ENCODE measurements around the gene SIGMAR1.

SIGMAR1 gene

DNA sequence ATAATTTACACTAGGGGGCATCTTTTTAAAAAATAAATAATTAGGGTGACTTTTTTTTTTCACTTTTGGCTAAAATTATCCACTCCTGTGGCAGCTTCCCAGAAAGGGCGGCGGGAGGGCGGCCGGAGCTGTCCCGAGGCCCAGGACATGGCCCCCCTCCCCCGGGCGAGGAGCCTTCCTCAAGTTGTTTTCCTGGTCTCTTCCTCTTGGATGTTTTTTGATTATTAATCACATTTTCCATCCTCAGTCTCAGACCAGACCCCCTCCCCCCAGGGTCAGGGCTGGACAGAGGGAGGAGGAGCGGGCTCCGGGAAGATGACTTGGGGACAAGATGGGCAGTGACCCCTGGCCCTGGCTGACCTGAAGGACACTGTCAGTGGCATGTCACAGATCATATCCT lies 43.4 kb downstream of the SIGMAR1 start:
- no peaks in the 10 kb centered on the region for H3K79me1 ChIP-seq (ENCODE audit: low read length)
- no peaks in the 10 kb centered on the region for H3K36me3 ChIP-seq (ENCODE audit: control insufficient read depth in 1 of 2, insufficient read depth in 2 of 2, low read length in 2 of 2)
- no CpG with 5 or more reads among the region's 9 CpGs for WGBS (ENCODE audit: extremely low coverage, insufficient coverage, insufficient read length)
- no peak overlapping the region for H4K12ac ChIP-seq (ENCODE audit: low read depth, low read length)
- no peak overlapping the region for H4K91ac ChIP-seq (ENCODE audit: low read depth, low read length)
- peaks cover 4% of the 10 kb centered on the region for H3K9me3 ChIP-seq (ENCODE audit: insufficient read depth, low read depth, low read length)
- H3K18ac ChIP-seq (ENCODE audit: low read length) = no peak overlapping the region
- no peak overlapping the region for H3K4me3 ChIP-seq (ENCODE audit: low read depth, low read length)
- peaks cover 12 to 14% of the 10 kb centered on the region in 2 experiments for H3K4me1 ChIP-seq (ENCODE audit: control insufficient read depth in 1 of 2, insufficient read depth in 2 of 2, low read length in 2 of 2)
- H4K8ac ChIP-seq (ENCODE audit: low read depth, low read length) = no peak overlapping the region
- H2AK5ac ChIP-seq (ENCODE audit: low read length) = no peak overlapping the region
- H3K27me3 ChIP-seq (ENCODE audit: insufficient read depth, low read length) = peaks cover 39% of the 10 kb centered on the region
- H2AFZ ChIP-seq (ENCODE audit: insufficient read depth, low read length, poor library complexity) = no peak overlapping the region
- no peaks in the 10 kb centered on the region for H3K79me2 ChIP-seq (ENCODE audit: control insufficient read depth, insufficient read depth, low read length, poor library complexity)
- no peak overlapping the region for H2BK5ac ChIP-seq (ENCODE audit: low read depth, low read length, poor library complexity)
- H3K4ac ChIP-seq (ENCODE audit: low read depth, low read length) = no peak overlapping the region
- H3K27ac ChIP-seq (ENCODE audit: low read depth, low read length) = no peak overlapping the region
- H2BK12ac ChIP-seq (ENCODE audit: low read length) = no peak overlapping the region
- no peak overlapping the region for H2BK120ac ChIP-seq (ENCODE audit: insufficient read depth, low read length, poor library complexity)
- H3K14ac ChIP-seq (ENCODE audit: low read length) = no peak overlapping the region
- no peak overlapping the region for H3K23ac ChIP-seq (ENCODE audit: low read length)
- no peak for DNase-seq
- no peak overlapping the region for H3K9ac ChIP-seq (ENCODE audit: low read length)
- H3K4me2 ChIP-seq (ENCODE audit: low read length) = no peak overlapping the region

DNA sequence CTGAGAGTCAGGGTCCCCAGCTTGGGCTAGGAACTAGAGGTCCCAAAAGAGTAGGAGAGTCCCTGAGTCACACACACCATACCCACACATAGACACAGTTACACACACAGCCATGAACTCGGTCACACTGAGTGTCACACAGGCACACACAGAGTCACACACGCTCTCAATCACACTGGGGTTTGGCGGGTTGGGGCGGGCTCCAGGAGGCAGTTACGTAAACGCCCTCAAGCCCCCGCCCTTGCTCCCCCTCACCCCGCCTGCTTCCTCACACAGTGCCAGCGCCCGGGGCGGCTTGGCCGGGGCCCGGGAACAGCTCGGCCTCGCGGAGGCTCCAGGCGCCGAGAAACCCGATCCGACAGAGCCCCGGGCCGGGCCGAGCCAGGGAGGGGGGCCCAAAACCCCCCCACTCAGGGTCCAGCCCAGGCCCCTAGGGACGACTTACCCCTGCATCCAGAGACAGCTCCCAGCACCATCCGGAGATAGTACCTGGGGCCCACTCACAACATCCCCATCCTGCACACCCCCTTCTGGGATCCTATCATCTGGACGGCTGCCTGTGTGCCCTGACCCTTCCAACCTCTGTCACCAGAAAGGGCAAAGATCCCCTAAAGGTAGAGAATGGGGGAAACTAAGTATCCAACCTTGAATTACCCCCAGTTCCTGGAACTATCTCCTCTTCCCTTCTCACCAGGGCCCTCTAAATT lies 44.5 kb downstream of the SIGMAR1 start:
- Histone ChIP-seq H3K14ac (ENCODE audit: low read length) (no peak overlapping the region), H3K23ac (ENCODE audit: low read length) (no peak overlapping the region), H2BK5ac (ENCODE audit: low read depth, low read length, poor library complexity) (no peak overlapping the region), H2BK120ac (ENCODE audit: insufficient read depth, low read length, poor library complexity) (no peak overlapping the region), H3K79me2 (ENCODE audit: control insufficient read depth, insufficient read depth, low read length, poor library complexity) (no peaks in the 10 kb centered on the region), H3K4ac (ENCODE audit: low read depth, low read length) (no peak overlapping the region), H3K4me2 (ENCODE audit: low read length) (peak overlapping the region; percentile 9), H3K79me1 (ENCODE audit: low read length) (no peaks in the 10 kb centered on the region), H3K4me3 (ENCODE audit: low read depth, low read length) (no peak overlapping the region), H3K27me3 (ENCODE audit: insufficient read depth, low read length) (peaks cover 51% of the 10 kb centered on the region), H3K4me1 (ENCODE audit: control insufficient read depth in 1 of 2, insufficient read depth in 2 of 2, low read length in 2 of 2) (peaks cover 12 to 14% of the 10 kb centered on the region in 2 experiments), H3K36me3 (ENCODE audit: control insufficient read depth in 1 of 2, insufficient read depth in 2 of 2, low read length in 2 of 2) (no peaks in the 10 kb centered on the region), H2AK5ac (ENCODE audit: low read length) (no peak overlapping the region), H3K27ac (ENCODE audit: low read depth, low read length) (no peak overlapping the region), H4K12ac (ENCODE audit: low read depth, low read length) (no peak overlapping the region), H4K91ac (ENCODE audit: low read depth, low read length) (no peak overlapping the region), H3K9ac (ENCODE audit: low read length) (no peak overlapping the region), H3K18ac (ENCODE audit: low read length) (no peak overlapping the region), H3K9me3 (ENCODE audit: insufficient read depth, low read depth, low read length) (peaks cover 6% of the 10 kb centered on the region), H2AFZ (ENCODE audit: insufficient read depth, low read length, poor library complexity) (no peak overlapping the region), H4K8ac (ENCODE audit: low read depth, low read length) (no peak overlapping the region), H2BK12ac (ENCODE audit: low read length) (no peak overlapping the region)
- WGBS (ENCODE audit: extremely low coverage, insufficient coverage, insufficient read length) = no CpG with 5 or more reads among the region's 26 CpGs
- DNase-seq = no peak

DNA sequence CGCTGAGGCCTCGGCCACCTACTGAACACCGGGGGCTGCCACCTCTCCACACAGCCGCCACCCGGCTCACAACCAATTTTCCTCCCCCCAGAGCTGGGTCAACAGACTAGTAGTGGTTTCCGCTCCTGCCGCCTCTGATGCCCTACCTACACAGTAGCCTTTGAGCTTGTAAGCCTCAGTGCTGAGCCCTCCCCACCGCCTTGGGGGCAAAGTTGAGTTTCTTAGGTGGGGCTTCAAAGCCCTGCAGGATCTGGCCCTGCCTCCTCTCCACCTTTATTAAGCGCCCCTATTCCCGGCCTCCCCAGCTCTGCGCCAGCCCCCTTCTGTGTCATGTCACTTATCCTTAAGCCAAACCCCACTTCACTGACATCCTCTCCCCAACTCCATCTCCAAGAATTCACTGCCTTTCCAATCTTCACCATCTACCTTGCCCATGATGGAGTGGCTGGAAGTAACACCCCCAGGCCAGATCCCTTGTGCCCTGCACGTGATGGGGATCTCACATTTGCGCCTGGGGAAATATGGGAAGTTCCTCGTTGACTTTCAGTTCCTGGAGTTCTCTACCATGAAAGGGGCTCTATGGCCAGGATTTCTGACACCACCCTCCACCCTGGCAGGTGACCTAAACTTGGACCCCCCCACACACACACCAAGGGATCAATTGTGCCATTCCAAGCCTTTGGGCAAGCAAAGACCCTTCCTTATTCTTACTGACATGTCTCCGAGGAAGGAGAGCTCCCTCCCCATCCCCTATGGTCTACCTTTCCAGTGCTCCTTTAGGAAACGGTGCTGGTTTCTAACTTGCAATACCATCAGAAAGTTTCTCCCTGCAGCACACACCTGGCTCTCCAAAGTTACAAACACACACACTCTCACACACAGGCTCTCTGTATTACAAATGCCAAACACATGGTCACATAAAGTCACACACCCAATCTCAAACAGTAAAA lies 45.4 kb downstream of the SIGMAR1 start:
- Histone ChIP-seq H2AK5ac (ENCODE audit: low read length) (no peak overlapping the region), H4K8ac (ENCODE audit: low read depth, low read length) (no peak overlapping the region), H3K27ac (ENCODE audit: low read depth, low read length) (no peak overlapping the region), H4K91ac (ENCODE audit: low read depth, low read length) (no peak overlapping the region), H3K18ac (ENCODE audit: low read length) (no peak overlapping the region), H2AFZ (ENCODE audit: insufficient read depth, low read length, poor library complexity) (no peak overlapping the region), H3K23ac (ENCODE audit: low read length) (no peak overlapping the region), H4K12ac (ENCODE audit: low read depth, low read length) (no peak overlapping the region), H3K4me1 (ENCODE audit: control insufficient read depth in 1 of 2, insufficient read depth in 2 of 2, low read length in 2 of 2) (peaks cover 12 to 14% of the 10 kb centered on the region in 2 experiments), H3K4ac (ENCODE audit: low read depth, low read length) (no peak overlapping the region), H3K9me3 (ENCODE audit: insufficient read depth, low read depth, low read length) (peaks cover 6% of the 10 kb centered on the region), H2BK5ac (ENCODE audit: low read depth, low read length, poor library complexity) (no peak overlapping the region), H3K9ac (ENCODE audit: low read length) (no peak overlapping the region), H3K4me2 (ENCODE audit: low read length) (no peak overlapping the region), H2BK120ac (ENCODE audit: insufficient read depth, low read length, poor library complexity) (no peak overlapping the region), H3K14ac (ENCODE audit: low read length) (no peak overlapping the region), H3K79me2 (ENCODE audit: control insufficient read depth, insufficient read depth, low read length, poor library complexity) (no peaks in the 10 kb centered on the region), H3K79me1 (ENCODE audit: low read length) (no peaks in the 10 kb centered on the region), H3K27me3 (ENCODE audit: insufficient read depth, low read length) (peaks cover 59% of the 10 kb centered on the region), H3K36me3 (ENCODE audit: control insufficient read depth in 1 of 2, insufficient read depth in 2 of 2, low read length in 2 of 2) (no peaks in the 10 kb centered on the region), H2BK12ac (ENCODE audit: low read length) (no peak overlapping the region), H3K4me3 (ENCODE audit: low read depth, low read length) (no peak overlapping the region)
- WGBS (ENCODE audit: extremely low coverage, insufficient coverage, insufficient read length) = no CpG with 5 or more reads among the region's 16 CpGs
- DNase-seq = no peak

DNA sequence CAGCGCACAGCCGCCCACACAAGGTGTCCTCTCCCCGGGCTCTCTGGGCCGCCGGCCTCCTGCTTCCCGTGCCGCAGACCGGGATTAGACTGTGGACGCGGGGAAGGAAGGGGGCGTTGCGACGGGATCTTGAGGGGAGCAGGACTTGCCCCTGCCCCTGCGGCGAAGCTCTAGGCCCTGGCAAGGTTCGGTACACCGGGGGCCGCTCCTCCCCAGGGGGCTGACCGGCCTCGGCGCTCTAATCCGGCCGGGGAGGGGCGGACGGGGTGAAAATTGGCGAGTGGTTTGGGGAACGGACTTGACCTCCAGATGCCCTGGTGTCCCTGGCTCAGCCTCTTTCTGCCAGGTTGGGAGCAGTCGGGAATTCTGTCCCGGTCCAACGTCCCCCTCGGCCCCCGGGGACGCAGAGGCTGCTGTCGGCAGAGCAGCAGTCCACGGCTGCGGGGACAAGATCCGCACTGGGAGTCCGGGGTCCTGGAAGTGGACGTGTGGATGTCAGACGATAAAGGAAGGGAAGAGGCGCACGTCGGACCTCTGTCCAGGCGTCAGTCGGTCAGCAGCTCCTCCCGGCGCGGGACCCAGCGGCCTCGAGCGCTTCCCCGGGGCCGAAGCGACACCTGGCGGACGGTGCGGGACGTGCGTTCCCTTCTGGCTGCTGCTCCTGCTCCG lies 46.2 kb downstream of the SIGMAR1 start:
- Histone ChIP-seq H3K27me3 (ENCODE audit: insufficient read depth, low read length) (peaks cover 67% of the 10 kb centered on the region), H4K91ac (ENCODE audit: low read depth, low read length) (no peak overlapping the region), H3K36me3 (ENCODE audit: control insufficient read depth in 1 of 2, insufficient read depth in 2 of 2, low read length in 2 of 2) (no peaks in the 10 kb centered on the region), H3K9me3 (ENCODE audit: insufficient read depth, low read depth, low read length) (peaks cover 5% of the 10 kb centered on the region), H3K4me3 (ENCODE audit: low read depth, low read length) (no peak overlapping the region), H3K27ac (ENCODE audit: low read depth, low read length) (no peak overlapping the region), H3K23ac (ENCODE audit: low read length) (no peak overlapping the region), H2BK12ac (ENCODE audit: low read length) (no peak overlapping the region), H3K18ac (ENCODE audit: low read length) (no peak overlapping the region), H2BK5ac (ENCODE audit: low read depth, low read length, poor library complexity) (no peak overlapping the region), H3K9ac (ENCODE audit: low read length) (no peak overlapping the region), H4K8ac (ENCODE audit: low read depth, low read length) (no peak overlapping the region), H3K79me2 (ENCODE audit: control insufficient read depth, insufficient read depth, low read length, poor library complexity) (no peaks in the 10 kb centered on the region), H3K4me2 (ENCODE audit: low read length) (peak overlapping the region; percentile 17), H2AFZ (ENCODE audit: insufficient read depth, low read length, poor library complexity) (no peak overlapping the region), H4K12ac (ENCODE audit: low read depth, low read length) (no peak overlapping the region), H3K4ac (ENCODE audit: low read depth, low read length) (no peak overlapping the region), H3K14ac (ENCODE audit: low read length) (no peak overlapping the region), H3K4me1 (ENCODE audit: control insufficient read depth in 1 of 2, insufficient read depth in 2 of 2, low read length in 2 of 2) (peaks cover 12 to 14% of the 10 kb centered on the region in 2 experiments), H2AK5ac (ENCODE audit: low read length) (no peak overlapping the region), H3K79me1 (ENCODE audit: low read length) (no peaks in the 10 kb centered on the region), H2BK120ac (ENCODE audit: insufficient read depth, low read length, poor library complexity) (no peak overlapping the region)
- WGBS (ENCODE audit: extremely low coverage, insufficient coverage, insufficient read length) = no CpG with 5 or more reads among the region's 60 CpGs
- DNase-seq = peak; percentile 64 to 90

Measured in trophoblast cell (in vitro differentiated cells and primary cell).